Measurements from ENCODE around the gene LRRC55. TPM values are rescaled to one million over a fixed set of nuclear protein-coding genes. Genes with fewer than 3 reads are reported as not detected.
A peak's percentile ranks its signal among the peaks of the same experiment; 100 is the strongest.

The LRRC55 gene
- total RNA-seq, 1 experiment from 2014 or later, result 0.79 TPM

DNA sequence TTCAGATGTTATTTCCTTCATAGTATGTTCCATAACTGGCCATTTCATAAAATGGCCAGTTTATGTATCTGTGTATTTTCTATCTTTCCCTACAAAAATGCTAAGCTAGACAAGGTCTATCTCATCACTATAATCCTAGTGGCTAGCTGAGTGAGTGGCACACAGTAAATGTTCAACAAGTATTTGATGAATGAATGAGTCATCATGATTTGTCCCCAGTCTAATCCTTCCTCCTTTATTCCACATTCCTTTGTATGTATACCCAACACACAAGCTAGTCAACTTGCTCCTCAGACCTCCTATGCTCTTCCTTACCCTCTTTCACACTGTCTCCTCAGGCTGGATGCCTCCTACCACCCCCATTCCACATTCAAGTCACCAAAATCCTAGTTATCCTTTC, 42.8 kb downstream of the LRRC55 start:
- no peak for TF ChIP-seq GTF2I (CRISPR knock-in tag; conservative IDR thresholded peaks at IDR 0.05)
- TF ChIP-seq TP53 (CRISPR knock-in tag; IDR thresholded peaks at IDR 0.05), result no peak
- TF ChIP-seq ESRRA (CRISPR knock-in tag; IDR thresholded peaks at IDR 0.05; ENCODE audit: borderline replicate concordance), result no peak
- TF ChIP-seq, protein P1, sequence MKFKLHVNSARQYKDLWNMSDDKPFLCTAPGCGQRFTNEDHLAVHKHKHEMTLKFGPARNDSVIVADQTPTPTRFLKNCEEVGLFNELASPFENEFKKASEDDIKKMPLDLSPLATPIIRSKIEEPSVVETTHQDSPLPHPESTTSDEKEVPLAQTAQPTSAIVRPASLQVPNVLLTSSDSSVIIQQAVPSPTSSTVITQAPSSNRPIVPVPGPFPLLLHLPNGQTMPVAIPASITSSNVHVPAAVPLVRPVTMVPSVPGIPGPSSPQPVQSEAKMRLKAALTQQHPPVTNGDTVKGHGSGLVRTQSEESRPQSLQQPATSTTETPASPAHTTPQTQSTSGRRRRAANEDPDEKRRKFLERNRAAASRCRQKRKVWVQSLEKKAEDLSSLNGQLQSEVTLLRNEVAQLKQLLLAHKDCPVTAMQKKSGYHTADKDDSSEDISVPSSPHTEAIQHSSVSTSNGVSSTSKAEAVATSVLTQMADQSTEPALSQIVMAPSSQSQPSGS (CRISPR knock-in tag; IDR thresholded peaks at IDR 0.05; ENCODE audit: borderline replicate concordance, low read depth), result no peak
- TF ChIP-seq ZNF425 (CRISPR knock-in tag; conservative IDR thresholded peaks at IDR 0.05), result no peak
- TF ChIP-seq USF1 (CRISPR knock-in tag; IDR thresholded peaks at IDR 0.05), result no peak
- TF ChIP-seq MYBL2 (CRISPR knock-in tag; IDR thresholded peaks at IDR 0.05), result no peak
- no peak for TF ChIP-seq ZNF121 (CRISPR knock-in tag; IDR thresholded peaks at IDR 0.05)
- no peak for TF ChIP-seq MLX (CRISPR knock-in tag; IDR thresholded peaks at IDR 0.05)
- TF ChIP-seq, protein P2, sequence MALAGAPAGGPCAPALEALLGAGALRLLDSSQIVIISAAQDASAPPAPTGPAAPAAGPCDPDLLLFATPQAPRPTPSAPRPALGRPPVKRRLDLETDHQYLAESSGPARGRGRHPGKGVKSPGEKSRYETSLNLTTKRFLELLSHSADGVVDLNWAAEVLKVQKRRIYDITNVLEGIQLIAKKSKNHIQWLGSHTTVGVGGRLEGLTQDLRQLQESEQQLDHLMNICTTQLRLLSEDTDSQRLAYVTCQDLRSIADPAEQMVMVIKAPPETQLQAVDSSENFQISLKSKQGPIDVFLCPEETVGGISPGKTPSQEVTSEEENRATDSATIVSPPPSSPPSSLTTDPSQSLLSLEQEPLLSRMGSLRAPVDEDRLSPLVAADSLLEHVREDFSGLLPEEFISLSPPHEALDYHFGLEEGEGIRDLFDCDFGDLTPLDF (CRISPR knock-in tag; IDR thresholded peaks at IDR 0.05), result no peak
- CTCF ChIA-PET, result interaction anchor here (0.8 to 1.5 kb wide), 3 partner anchors 15 to 93 kb away, joined by 3 read pairs; no protein-coding TSS in a partner anchor

DNA sequence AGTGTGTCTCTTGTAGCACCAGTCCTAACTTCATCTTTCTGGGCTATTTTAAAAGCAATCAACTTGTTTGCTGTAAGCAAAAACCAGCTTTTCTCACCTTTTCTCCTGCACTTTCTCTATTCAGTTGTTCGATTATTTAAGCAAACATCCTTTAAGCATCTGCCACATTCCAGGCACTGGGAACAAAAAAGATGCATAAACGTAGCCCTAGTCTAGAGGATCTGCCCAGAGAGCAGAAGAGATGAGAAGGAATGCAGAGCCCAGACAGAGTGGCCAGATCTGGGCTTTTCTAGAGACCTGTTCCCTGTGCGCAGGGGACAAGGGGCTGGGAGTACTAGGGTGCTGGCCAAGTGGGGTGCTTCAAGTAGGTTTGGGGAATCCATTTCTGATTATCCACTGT, 46.8 kb downstream of the LRRC55 start:
- Mint-ChIP-seq H3K27me3 (ENCODE audit: low read depth) (peaks cover 25% of the 10 kb centered on the region), H3K9me3 (peaks cover 6% of the 10 kb centered on the region), H3K27ac (no peak overlapping the region), H3K4me1 (peaks cover 20% of the 10 kb centered on the region), H3K36me3 (no peaks in the 10 kb centered on the region), H3K4me3 (no peak overlapping the region)
- POLR2A ChIA-PET, result no interaction called here
- DNase-seq (ENCODE audit: low spot score) (no peak), ATAC-seq (peak; percentile 25; the same call in 1 of the 2 replicates)
- CTCF ChIA-PET, result interaction anchor here (0.9 kb wide), 1 partner anchor 21 kb away, joined by 4 read pairs; no protein-coding TSS in a partner anchor
- TF ChIP-seq ZBTB21 (CRISPR knock-in tag; IDR thresholded peaks at IDR 0.05; ENCODE audit: borderline replicate concordance) (no peak), TEAD1 (CRISPR knock-in tag; IDR thresholded peaks at IDR 0.05) (no peak), SP1 (CRISPR knock-in tag; conservative IDR thresholded peaks at IDR 0.05) (no peak), TCF7 (CRISPR knock-in tag; IDR thresholded peaks at IDR 0.05; ENCODE audit: low read depth) (no peak), ZNF671 (CRISPR knock-in tag; IDR thresholded peaks at IDR 0.05) (no peak), ZNF281 (CRISPR knock-in tag; IDR thresholded peaks at IDR 0.05) (no peak)
- TF ChIP-seq, protein P3, sequence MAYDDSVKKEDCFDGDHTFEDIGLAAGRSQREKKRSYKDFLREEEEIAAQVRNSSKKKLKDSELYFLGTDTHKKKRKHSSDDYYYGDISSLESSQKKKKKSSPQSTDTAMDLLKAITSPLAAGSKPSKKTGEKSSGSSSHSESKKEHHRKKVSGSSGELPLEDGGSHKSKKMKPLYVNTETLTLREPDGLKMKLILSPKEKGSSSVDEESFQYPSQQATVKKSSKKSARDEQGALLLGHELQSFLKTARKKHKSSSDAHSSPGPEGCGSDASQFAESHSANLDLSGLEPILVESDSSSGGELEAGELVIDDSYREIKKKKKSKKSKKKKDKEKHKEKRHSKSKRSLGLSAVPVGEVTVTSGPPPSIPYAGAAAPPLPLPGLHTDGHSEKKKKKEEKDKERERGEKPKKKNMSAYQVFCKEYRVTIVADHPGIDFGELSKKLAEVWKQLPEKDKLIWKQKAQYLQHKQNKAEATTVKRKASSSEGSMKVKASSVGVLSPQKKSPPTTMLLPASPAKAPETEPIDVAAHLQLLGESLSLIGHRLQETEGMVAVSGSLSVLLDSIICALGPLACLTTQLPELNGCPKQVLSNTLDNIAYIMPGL (CRISPR knock-in tag; IDR thresholded peaks at IDR 0.05), result no peak

More for the DNA sequence above, 42.8 kb downstream of the LRRC55 start:
- no peak for DNase-seq (ENCODE audit: low spot score)
- Mint-ChIP-seq H3K36me3 (no peaks in the 10 kb centered on the region), H3K4me1 (peaks cover 4% of the 10 kb centered on the region), H3K9me3 (peaks cover 6% of the 10 kb centered on the region), H3K27me3 (ENCODE audit: low read depth) (no peaks in the 10 kb centered on the region; the same call in 1 of the 2 replicates), H3K4me3 (no peak overlapping the region), H3K27ac (no peak overlapping the region)
- no peak for ATAC-seq
- POLR2A ChIA-PET, result interaction anchor here (0.5 kb wide), 1 partner anchor 37 kb away, joined by 3 read pairs; no protein-coding TSS in a partner anchor

All from WTC11 (cell line).